ENCODE results near the gene RUFY1. TPM values are rescaled to one million over a fixed set of nuclear protein-coding genes. Genes with fewer than 3 reads are reported as not detected.
"Not testable (repeated sequence)": the region's sequence is repeated elsewhere in the genome, so short reads cannot be mapped to it uniquely, and the experiment has no call there.

Gene RUFY1
- polyA plus RNA-seq, 1 donor (not counting 4 experiments of a cell fraction or from before 2014, with no cell fraction given) = 25.2 TPM

- H3K4me1 ChIP-seq (ENCODE audit: control insufficient read depth, extremely low read depth, insufficient read depth, low read length); H3K9me3 ChIP-seq (ENCODE audit: control insufficient read depth, low read depth, low read length); H3K36me3 ChIP-seq (ENCODE audit: control insufficient read depth in 2 of 2, extremely low read depth in 1 of 2, insufficient read depth in 2 of 2, low read length in 2 of 2); H3K4me2 ChIP-seq (ENCODE audit: control insufficient read depth, extremely low read depth, insufficient read depth, low read depth, low read length); DNase-seq (ENCODE audit: low read depth, low spot score); H3K4me3 ChIP-seq (ENCODE audit: control insufficient read depth in 2 of 3, extremely low read depth in 1 of 3, insufficient read depth in 2 of 3, low read depth in 1 of 3, low read length in 3 of 3); dilution Hi-C loops (cut with MboI; ENCODE audit: extremely low pct_ligation_motif_present, low sequenced_read_pairs); H3K79me2 ChIP-seq (ENCODE audit: control insufficient read depth, insufficient read depth, low read length); H3K9me1 ChIP-seq (ENCODE audit: control insufficient read depth, extremely low read depth, insufficient read depth, low read length); H3K27me3 ChIP-seq (ENCODE audit: control insufficient read depth, extremely low read depth, insufficient read depth, low read length); H3K27ac ChIP-seq (ENCODE audit: control insufficient read depth, insufficient read depth, low read length); H4K20me1 ChIP-seq (ENCODE audit: control insufficient read depth, extremely low read depth, insufficient read depth, low read length); H3K9ac ChIP-seq (ENCODE audit: control insufficient read depth, extremely low read depth, insufficient read depth, low read length): not testable (repeated sequence)
- FAIRE-seq = peak; percentile 66
- H2AFZ ChIP-seq (ENCODE audit: control insufficient read depth, low read length) = peak overlapping the region; percentile 68
Observed at GRCh38 chr5:179634370-179635172, 84.2 kb downstream of the RUFY1 start.

GRCh38 chr5:179639296-179639695 is 88.9 kb downstream of the RUFY1 start:
- Histone ChIP-seq H2AFZ (ENCODE audit: control insufficient read depth, low read length) (peak overlapping the region; percentile 47), H3K27ac (ENCODE audit: control insufficient read depth, insufficient read depth, low read length) (peak overlapping the region; percentile 26)
- dilution Hi-C loops (cut with MboI; ENCODE audit: extremely low pct_ligation_motif_present, low sequenced_read_pairs); H3K4me2 ChIP-seq (ENCODE audit: control insufficient read depth, extremely low read depth, insufficient read depth, low read depth, low read length); H3K9me3 ChIP-seq (ENCODE audit: control insufficient read depth, low read depth, low read length); FAIRE-seq; H3K79me2 ChIP-seq (ENCODE audit: control insufficient read depth, insufficient read depth, low read length); H4K20me1 ChIP-seq (ENCODE audit: control insufficient read depth, extremely low read depth, insufficient read depth, low read length); H3K36me3 ChIP-seq (ENCODE audit: control insufficient read depth in 2 of 2, extremely low read depth in 1 of 2, insufficient read depth in 2 of 2, low read length in 2 of 2); H3K4me1 ChIP-seq (ENCODE audit: control insufficient read depth, extremely low read depth, insufficient read depth, low read length); H3K4me3 ChIP-seq (ENCODE audit: control insufficient read depth in 2 of 3, extremely low read depth in 1 of 3, insufficient read depth in 2 of 3, low read depth in 1 of 3, low read length in 3 of 3); H3K9me1 ChIP-seq (ENCODE audit: control insufficient read depth, extremely low read depth, insufficient read depth, low read length); H3K9ac ChIP-seq (ENCODE audit: control insufficient read depth, extremely low read depth, insufficient read depth, low read length); DNase-seq (ENCODE audit: low read depth, low spot score); H3K27me3 ChIP-seq (ENCODE audit: control insufficient read depth, extremely low read depth, insufficient read depth, low read length): not testable (repeated sequence)

GRCh38 chr5:179641745-179642144 is 91.4 kb downstream of the RUFY1 start:
- H2AFZ ChIP-seq (ENCODE audit: control insufficient read depth, low read length); H3K36me3 ChIP-seq (ENCODE audit: control insufficient read depth in 2 of 2, extremely low read depth in 1 of 2, insufficient read depth in 2 of 2, low read length in 2 of 2); H3K4me2 ChIP-seq (ENCODE audit: control insufficient read depth, extremely low read depth, insufficient read depth, low read depth, low read length); H3K27me3 ChIP-seq (ENCODE audit: control insufficient read depth, extremely low read depth, insufficient read depth, low read length); H3K4me1 ChIP-seq (ENCODE audit: control insufficient read depth, extremely low read depth, insufficient read depth, low read length); H4K20me1 ChIP-seq (ENCODE audit: control insufficient read depth, extremely low read depth, insufficient read depth, low read length); DNase-seq (ENCODE audit: low read depth, low spot score); H3K9ac ChIP-seq (ENCODE audit: control insufficient read depth, extremely low read depth, insufficient read depth, low read length); H3K9me1 ChIP-seq (ENCODE audit: control insufficient read depth, extremely low read depth, insufficient read depth, low read length); H3K27ac ChIP-seq (ENCODE audit: control insufficient read depth, insufficient read depth, low read length); H3K9me3 ChIP-seq (ENCODE audit: control insufficient read depth, low read depth, low read length); H3K79me2 ChIP-seq (ENCODE audit: control insufficient read depth, insufficient read depth, low read length); dilution Hi-C loops (cut with MboI; ENCODE audit: extremely low pct_ligation_motif_present, low sequenced_read_pairs); FAIRE-seq; H3K4me3 ChIP-seq (ENCODE audit: control insufficient read depth in 2 of 3, extremely low read depth in 1 of 3, insufficient read depth in 2 of 3, low read depth in 1 of 3, low read length in 3 of 3): not testable (repeated sequence)

- H4K20me1 ChIP-seq (ENCODE audit: control insufficient read depth, extremely low read depth, insufficient read depth, low read length); FAIRE-seq; DNase-seq (ENCODE audit: low read depth, low spot score); H3K27me3 ChIP-seq (ENCODE audit: control insufficient read depth, extremely low read depth, insufficient read depth, low read length); H3K79me2 ChIP-seq (ENCODE audit: control insufficient read depth, insufficient read depth, low read length); dilution Hi-C loops (cut with MboI; ENCODE audit: extremely low pct_ligation_motif_present, low sequenced_read_pairs); H3K4me2 ChIP-seq (ENCODE audit: control insufficient read depth, extremely low read depth, insufficient read depth, low read depth, low read length); H3K4me3 ChIP-seq (ENCODE audit: control insufficient read depth in 2 of 3, extremely low read depth in 1 of 3, insufficient read depth in 2 of 3, low read depth in 1 of 3, low read length in 3 of 3); H3K27ac ChIP-seq (ENCODE audit: control insufficient read depth, insufficient read depth, low read length); H2AFZ ChIP-seq (ENCODE audit: control insufficient read depth, low read length); H3K9ac ChIP-seq (ENCODE audit: control insufficient read depth, extremely low read depth, insufficient read depth, low read length); H3K36me3 ChIP-seq (ENCODE audit: control insufficient read depth in 2 of 2, extremely low read depth in 1 of 2, insufficient read depth in 2 of 2, low read length in 2 of 2); H3K9me1 ChIP-seq (ENCODE audit: control insufficient read depth, extremely low read depth, insufficient read depth, low read length); H3K4me1 ChIP-seq (ENCODE audit: control insufficient read depth, extremely low read depth, insufficient read depth, low read length); H3K9me3 ChIP-seq (ENCODE audit: control insufficient read depth, low read depth, low read length): not testable (repeated sequence)
Observed at GRCh38 chr5:179642626-179643025, 92.3 kb downstream of the RUFY1 start.

- H3K27me3 ChIP-seq (ENCODE audit: control insufficient read depth, extremely low read depth, insufficient read depth, low read length); H3K9me3 ChIP-seq (ENCODE audit: control insufficient read depth, low read depth, low read length); H3K9ac ChIP-seq (ENCODE audit: control insufficient read depth, extremely low read depth, insufficient read depth, low read length); H3K4me2 ChIP-seq (ENCODE audit: control insufficient read depth, extremely low read depth, insufficient read depth, low read depth, low read length); H3K79me2 ChIP-seq (ENCODE audit: control insufficient read depth, insufficient read depth, low read length); H2AFZ ChIP-seq (ENCODE audit: control insufficient read depth, low read length); H3K4me1 ChIP-seq (ENCODE audit: control insufficient read depth, extremely low read depth, insufficient read depth, low read length); H3K36me3 ChIP-seq (ENCODE audit: control insufficient read depth in 2 of 2, extremely low read depth in 1 of 2, insufficient read depth in 2 of 2, low read length in 2 of 2); H3K9me1 ChIP-seq (ENCODE audit: control insufficient read depth, extremely low read depth, insufficient read depth, low read length); H3K4me3 ChIP-seq (ENCODE audit: control insufficient read depth in 2 of 3, extremely low read depth in 1 of 3, insufficient read depth in 2 of 3, low read depth in 1 of 3, low read length in 3 of 3); DNase-seq (ENCODE audit: low read depth, low spot score); H4K20me1 ChIP-seq (ENCODE audit: control insufficient read depth, extremely low read depth, insufficient read depth, low read length); FAIRE-seq; H3K27ac ChIP-seq (ENCODE audit: control insufficient read depth, insufficient read depth, low read length); dilution Hi-C loops (cut with MboI; ENCODE audit: extremely low pct_ligation_motif_present, low sequenced_read_pairs): not testable (repeated sequence)
Observed at GRCh38 chr5:179643141-179643920, 93.0 kb downstream of the RUFY1 start.
